ENCODE measurements around the gene MRPS11. TPM values are rescaled to one million over a fixed set of nuclear protein-coding genes. Genes with fewer than 3 reads are reported as not detected.

Gene MRPS11
- total RNA-seq, result 42.3 and 42.4 TPM in 2 replicates

GRCh38 chr15:88467073-88467934 is at the start of gene MRPS11, which contains the start of gene MRPL46:
Gene MRPS11 (plus strand): TSS chr15:88467708. CDS start chr15:88467718, 10 bp downstream.
Gene MRPL46 (minus strand): TSS chr15:88467388. CDS start chr15:88467377, 11 bp downstream.

Other genes with a start within 250 kb of the MRPS11 start
- not detected in 2 replicates for gene NTRK3, start 211.0 kb upstream of the MRPS11 start, total RNA-seq
- 20.9 and 26.9 TPM in 2 replicates for gene MRPL46, start 320 bp upstream of the MRPS11 start, total RNA-seq
- gene DET1, start 79.0 kb downstream of the MRPS11 start, total RNA-seq, result 1.4 and 3.8 TPM in 2 replicates
- 21.8 and 30.0 TPM in 2 replicates for gene AEN, start 153.6 kb downstream of the MRPS11 start, total RNA-seq
- 8.8 and 14.3 TPM in 2 replicates for gene ISG20, start 171.3 kb downstream of the MRPS11 start, total RNA-seq

Data from airway epithelial cell (primary cell).